ENCODE data around the gene TRIM54.
"Not testable (repeated sequence)": the region's sequence is repeated elsewhere in the genome, so short reads cannot be mapped to it uniquely, and the experiment has no call there.

The TRIM54 gene

DNA sequence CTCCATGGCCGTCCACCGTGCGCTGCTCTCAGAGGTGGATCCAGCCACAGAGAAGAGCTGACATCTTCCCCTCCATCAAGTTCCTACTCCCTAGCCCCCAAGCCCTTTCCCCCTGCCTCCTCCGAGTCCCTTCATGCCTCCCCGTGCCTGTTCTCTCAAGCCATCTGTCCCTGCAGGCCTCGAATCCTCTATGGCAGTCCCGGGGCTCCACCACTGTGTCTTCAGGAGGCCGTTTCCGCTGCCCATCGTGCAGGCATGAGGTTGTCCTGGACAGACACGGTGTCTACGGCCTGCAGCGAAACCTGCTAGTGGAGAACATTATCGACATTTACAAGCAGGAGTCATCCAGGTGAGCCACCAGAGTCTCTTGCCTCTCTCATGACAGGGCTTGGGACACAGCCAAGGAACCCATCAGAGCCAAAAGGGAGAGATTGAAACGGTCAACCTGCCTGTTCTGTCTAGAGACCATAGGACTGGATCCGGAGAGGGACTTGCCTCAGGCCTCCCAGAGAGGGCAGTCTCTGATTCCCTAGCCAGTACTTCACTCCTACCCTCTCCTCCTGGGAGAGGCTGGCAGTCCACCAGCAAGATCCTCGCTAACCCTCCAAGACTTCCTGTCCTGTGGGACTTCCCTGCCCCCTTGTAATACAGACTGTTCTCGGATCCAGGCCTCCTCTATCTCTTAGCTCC lies 16.3 kb downstream of the TRIM54 start:
- Histone ChIP-seq H3K9ac (ENCODE audit: low read depth in 1 of 2, low read length in 2 of 2) (no peak overlapping the region), H3K27ac (ENCODE audit: low read depth, low read length) (no peak overlapping the region), H3K4me3 (ENCODE audit: low read depth in 1 of 2, low read length in 2 of 2) (no peak overlapping the region), H3K27me3 (ENCODE audit: control insufficient read depth in 1 of 2, insufficient read depth in 2 of 2, low read length in 2 of 2) (peaks cover 2 to 6% of the 10 kb centered on the region in 2 donors), H3K9me3 (ENCODE audit: control insufficient read depth in 1 of 2, low read length in 2 of 2) (no peaks in the 10 kb centered on the region), H3K4me1 (ENCODE audit: control insufficient read depth in 1 of 2, insufficient read depth in 2 of 2, low read length in 2 of 2) (no peaks in the 10 kb centered on the region), H3K36me3 (ENCODE audit: control insufficient read depth in 1 of 2, insufficient read depth in 2 of 2, low read length in 2 of 2) (no peaks in the 10 kb centered on the region)

DNA sequence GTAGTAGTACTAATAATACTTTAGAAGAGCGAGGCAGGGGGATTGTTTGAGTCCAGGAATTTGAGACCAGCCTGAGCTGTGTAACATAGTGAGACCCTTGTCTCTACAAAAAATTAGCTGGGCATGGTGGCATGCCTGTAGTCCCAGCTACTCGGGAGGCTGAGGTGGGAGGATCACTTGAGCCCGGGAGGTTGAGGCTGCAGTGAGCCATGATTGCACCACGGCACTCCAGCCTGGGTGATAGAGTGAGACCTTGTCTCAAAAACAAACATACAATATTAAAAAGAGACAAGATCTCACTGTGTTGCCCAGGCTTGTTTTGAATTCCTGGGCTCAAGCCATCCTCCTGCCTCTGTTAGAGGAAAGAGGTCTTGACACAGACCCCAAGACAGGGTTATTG lies 18.4 kb downstream of the TRIM54 start:
- H3K9me3 ChIP-seq (ENCODE audit: control insufficient read depth in 1 of 2, low read length in 2 of 2); H3K4me3 ChIP-seq (ENCODE audit: low read depth in 1 of 2, low read length in 2 of 2); H3K36me3 ChIP-seq (ENCODE audit: control insufficient read depth in 1 of 2, insufficient read depth in 2 of 2, low read length in 2 of 2); H3K27ac ChIP-seq (ENCODE audit: low read depth, low read length); H3K4me1 ChIP-seq (ENCODE audit: control insufficient read depth in 1 of 2, insufficient read depth in 2 of 2, low read length in 2 of 2); H3K9ac ChIP-seq (ENCODE audit: low read depth in 1 of 2, low read length in 2 of 2): not testable (repeated sequence)
- H3K27me3 ChIP-seq (ENCODE audit: control insufficient read depth in 1 of 2, insufficient read depth in 2 of 2, low read length in 2 of 2), result peaks cover 2 to 12% of the 10 kb centered on the region in 2 donors

DNA sequence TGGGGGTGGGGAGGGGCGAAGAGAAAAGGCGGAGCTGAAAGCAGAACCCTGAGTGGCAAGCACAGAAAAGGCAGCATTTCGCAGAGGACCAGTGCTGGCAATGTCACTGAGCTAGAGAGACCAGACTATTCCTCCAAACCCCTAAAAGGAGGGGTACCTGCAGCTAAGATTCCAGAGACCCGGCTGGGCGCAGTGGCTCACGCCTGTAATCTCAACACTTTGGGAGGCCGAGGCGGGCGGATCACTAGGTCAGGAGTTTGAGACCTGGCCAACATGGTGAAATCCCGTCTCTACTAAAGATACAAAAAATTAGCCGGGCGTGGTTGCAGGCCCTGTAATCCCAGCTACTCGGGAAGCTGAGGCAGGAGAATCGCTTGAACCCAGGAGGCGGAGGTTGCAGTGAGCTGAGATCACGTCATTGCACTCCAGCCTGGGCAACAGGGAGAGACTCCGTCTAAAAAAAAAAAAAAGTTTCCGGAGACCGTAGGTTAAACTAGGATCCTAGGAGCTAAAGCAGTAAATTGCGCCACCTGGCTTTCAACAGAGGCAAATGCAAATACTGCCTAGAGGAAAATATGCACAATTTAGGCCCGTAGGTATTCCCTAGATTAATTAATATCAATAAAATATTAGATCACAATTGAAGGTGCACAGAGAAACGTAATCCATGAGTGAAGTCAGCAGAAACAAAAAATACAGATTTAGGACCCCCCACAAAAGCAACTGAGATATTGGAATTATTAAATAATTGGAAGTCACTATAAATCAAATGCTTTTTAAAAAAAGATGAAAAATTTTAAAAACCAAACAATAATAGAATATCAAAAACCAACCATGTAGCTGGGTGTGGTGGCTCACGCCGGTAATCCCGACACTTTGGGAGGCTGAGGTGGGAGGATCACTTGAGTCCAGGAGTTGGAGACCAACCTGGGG lies 21.1 kb downstream of the TRIM54 start:
- Histone ChIP-seq H3K9ac (ENCODE audit: low read depth in 1 of 2, low read length in 2 of 2) (peak overlapping the region in 1 of 2 donors; percentile 22), H3K27me3 (ENCODE audit: control insufficient read depth in 1 of 2, insufficient read depth in 2 of 2, low read length in 2 of 2) (peaks cover 23 to 38% of the 10 kb centered on the region in 2 donors), H3K9me3 (ENCODE audit: control insufficient read depth in 1 of 2, low read length in 2 of 2) (no peaks in the 10 kb centered on the region), H3K4me3 (ENCODE audit: low read depth in 1 of 2, low read length in 2 of 2) (peak overlapping the region; percentile 48), H3K4me1 (ENCODE audit: control insufficient read depth in 1 of 2, insufficient read depth in 2 of 2, low read length in 2 of 2) (peaks cover 8 to 24% of the 10 kb centered on the region in 2 donors), H3K27ac (ENCODE audit: low read depth, low read length) (no peak overlapping the region), H3K36me3 (ENCODE audit: control insufficient read depth in 1 of 2, insufficient read depth in 2 of 2, low read length in 2 of 2) (no peaks in the 10 kb centered on the region)

DNA sequence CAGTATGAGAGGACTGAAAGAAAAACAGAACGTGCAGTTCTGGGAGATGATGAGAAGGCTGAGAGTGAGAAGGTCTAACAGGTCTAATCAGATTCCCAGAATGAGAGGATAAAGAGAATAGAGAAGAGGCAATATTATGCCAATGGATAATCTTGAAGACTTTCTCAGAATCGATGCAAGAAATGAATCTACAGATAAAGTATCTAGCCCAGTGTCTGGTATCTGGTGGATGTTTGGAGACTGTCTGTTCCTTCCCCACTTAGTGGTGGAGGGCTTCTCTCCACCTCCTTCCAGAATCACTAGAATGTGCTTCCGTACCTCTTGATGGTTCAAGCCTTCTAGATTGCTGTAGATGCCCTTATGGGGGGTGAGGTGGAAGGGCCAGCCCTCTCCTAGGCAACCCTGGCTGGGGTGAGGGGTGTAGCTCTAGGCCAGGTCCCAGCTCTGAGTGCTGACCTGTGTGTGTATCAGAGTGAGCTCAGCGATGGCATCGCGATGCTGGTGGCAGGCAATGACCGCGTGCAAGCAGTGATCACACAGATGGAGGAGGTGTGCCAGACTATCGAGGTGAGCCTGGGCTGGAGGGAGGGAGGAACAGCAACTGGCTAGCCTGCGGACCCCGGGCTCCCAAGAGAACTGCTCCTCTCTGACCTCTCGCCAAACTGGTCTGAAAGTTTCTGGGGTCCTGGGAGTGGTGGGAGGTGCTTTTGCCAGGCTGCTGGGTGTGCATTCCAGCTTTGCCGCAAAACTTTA lies 22.4 kb downstream of the TRIM54 start:
- Histone ChIP-seq H3K9ac (ENCODE audit: low read depth in 1 of 2, low read length in 2 of 2) (no peak overlapping the region), H3K36me3 (ENCODE audit: control insufficient read depth in 1 of 2, insufficient read depth in 2 of 2, low read length in 2 of 2) (peaks cover 0 to 4% of the 10 kb centered on the region in 2 donors), H3K27ac (ENCODE audit: low read depth, low read length) (no peak overlapping the region), H3K4me3 (ENCODE audit: low read depth in 1 of 2, low read length in 2 of 2) (no peak overlapping the region), H3K4me1 (ENCODE audit: control insufficient read depth in 1 of 2, insufficient read depth in 2 of 2, low read length in 2 of 2) (peaks cover 8 to 26% of the 10 kb centered on the region in 2 donors), H3K9me3 (ENCODE audit: control insufficient read depth in 1 of 2, low read length in 2 of 2) (no peaks in the 10 kb centered on the region), H3K27me3 (ENCODE audit: control insufficient read depth in 1 of 2, insufficient read depth in 2 of 2, low read length in 2 of 2) (peaks cover 27 to 35% of the 10 kb centered on the region in 2 donors)

DNA sequence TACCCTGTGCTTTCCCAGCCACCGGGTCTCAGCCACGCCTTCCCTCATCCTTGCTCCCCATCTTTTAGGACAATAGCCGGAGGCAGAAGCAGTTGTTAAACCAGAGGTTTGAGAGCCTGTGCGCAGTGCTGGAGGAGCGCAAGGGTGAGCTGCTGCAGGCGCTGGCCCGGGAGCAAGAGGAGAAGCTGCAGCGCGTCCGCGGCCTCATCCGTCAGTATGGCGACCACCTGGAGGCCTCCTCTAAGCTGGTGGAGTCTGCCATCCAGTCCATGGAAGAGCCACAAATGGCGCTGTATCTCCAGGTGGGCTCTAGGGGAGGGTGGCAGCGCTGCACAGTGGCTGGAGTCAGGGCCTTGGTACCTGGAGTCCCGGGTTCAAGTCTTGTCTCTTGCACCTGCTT lies 23.3 kb downstream of the TRIM54 start:
- H3K27me3 ChIP-seq (ENCODE audit: control insufficient read depth in 1 of 2, insufficient read depth in 2 of 2, low read length in 2 of 2), result peaks cover 27 to 35% of the 10 kb centered on the region in 2 donors
- H3K4me3 ChIP-seq (ENCODE audit: low read depth in 1 of 2, low read length in 2 of 2), result no peak overlapping the region
- peaks cover 8 to 26% of the 10 kb centered on the region in 2 donors for H3K4me1 ChIP-seq (ENCODE audit: control insufficient read depth in 1 of 2, insufficient read depth in 2 of 2, low read length in 2 of 2)
- no peak overlapping the region for H3K27ac ChIP-seq (ENCODE audit: low read depth, low read length)
- no peaks in the 10 kb centered on the region for H3K9me3 ChIP-seq (ENCODE audit: control insufficient read depth in 1 of 2, low read length in 2 of 2)
- H3K9ac ChIP-seq (ENCODE audit: low read depth in 1 of 2, low read length in 2 of 2), result no peak overlapping the region
- H3K36me3 ChIP-seq (ENCODE audit: control insufficient read depth in 1 of 2, insufficient read depth in 2 of 2, low read length in 2 of 2), result peaks cover 0 to 7% of the 10 kb centered on the region in 2 donors

DNA sequence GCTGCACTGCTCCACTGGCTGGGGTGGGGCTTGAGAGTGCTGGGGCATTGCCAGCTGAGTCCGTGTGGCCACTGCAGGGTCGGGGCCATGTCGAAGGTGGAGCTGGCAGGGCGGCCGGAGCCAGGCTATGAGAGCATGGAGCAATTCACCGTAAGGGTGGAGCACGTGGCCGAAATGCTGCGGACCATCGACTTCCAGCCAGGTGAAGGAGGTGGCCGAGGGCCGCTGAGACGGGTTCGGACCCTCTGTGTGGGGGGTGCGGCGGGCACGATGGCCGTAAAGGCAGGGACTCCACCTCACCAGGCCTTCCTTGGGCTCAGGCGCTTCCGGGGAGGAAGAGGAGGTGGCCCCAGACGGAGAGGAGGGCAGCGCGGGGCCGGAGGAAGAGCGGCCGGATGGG lies 23.9 kb downstream of the TRIM54 start:
- no peak overlapping the region for H3K27ac ChIP-seq (ENCODE audit: low read depth, low read length)
- H3K9ac ChIP-seq (ENCODE audit: low read depth in 1 of 2, low read length in 2 of 2), result peak overlapping the region in 1 of 2 donors; percentile 6
- H3K4me1 ChIP-seq (ENCODE audit: control insufficient read depth in 1 of 2, insufficient read depth in 2 of 2, low read length in 2 of 2), result peaks cover 8 to 26% of the 10 kb centered on the region in 2 donors
- peak overlapping the region; percentile 43 to 61 for H3K4me3 ChIP-seq (ENCODE audit: low read depth in 1 of 2, low read length in 2 of 2)
- H3K9me3 ChIP-seq (ENCODE audit: control insufficient read depth in 1 of 2, low read length in 2 of 2), result no peaks in the 10 kb centered on the region
- peaks cover 27 to 35% of the 10 kb centered on the region in 2 donors for H3K27me3 ChIP-seq (ENCODE audit: control insufficient read depth in 1 of 2, insufficient read depth in 2 of 2, low read length in 2 of 2)
- peaks cover 0 to 8% of the 10 kb centered on the region in 2 donors for H3K36me3 ChIP-seq (ENCODE audit: control insufficient read depth in 1 of 2, insufficient read depth in 2 of 2, low read length in 2 of 2)

DNA sequence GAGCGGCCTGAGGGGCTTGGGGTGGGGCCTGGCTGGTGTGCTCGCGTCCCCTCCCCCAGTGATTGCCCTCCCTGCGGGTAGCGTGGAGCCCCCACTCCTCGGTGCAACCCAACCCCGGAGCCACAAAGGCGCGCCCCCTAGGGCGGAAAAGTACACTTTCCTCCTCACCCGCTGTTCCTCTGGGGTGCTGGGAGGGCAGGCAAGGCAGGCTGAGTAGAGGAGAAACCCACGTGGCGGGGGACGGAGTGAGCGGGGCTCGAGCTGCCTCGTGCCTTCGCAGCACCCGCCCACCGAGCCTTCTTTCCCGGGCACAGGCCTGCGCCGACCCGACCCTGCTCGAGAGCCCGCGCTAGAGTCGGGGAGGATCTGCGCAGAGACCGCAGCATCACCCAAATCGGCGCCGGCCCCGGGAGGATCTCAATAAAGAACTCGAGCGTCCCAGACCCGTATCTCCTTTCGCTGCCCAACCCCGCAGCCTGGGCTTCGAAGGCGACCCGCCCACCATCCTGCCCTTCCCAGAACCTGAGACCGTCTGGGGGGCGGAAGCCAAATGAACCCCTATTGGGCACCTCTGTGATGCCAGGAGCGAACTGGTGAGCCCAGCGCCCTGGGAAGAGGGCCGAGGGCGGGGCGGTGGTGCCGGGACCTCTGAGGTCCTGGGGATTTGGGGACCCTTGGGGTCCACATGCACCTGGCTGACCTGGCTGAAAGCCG lies 24.5 kb downstream of the TRIM54 start:
- Histone ChIP-seq H3K27ac (ENCODE audit: low read depth, low read length) (no peak overlapping the region), H3K4me1 (ENCODE audit: control insufficient read depth in 1 of 2, insufficient read depth in 2 of 2, low read length in 2 of 2) (peaks cover 8 to 26% of the 10 kb centered on the region in 2 donors), H3K4me3 (ENCODE audit: low read depth in 1 of 2, low read length in 2 of 2) (peak overlapping the region; percentile 43 to 61), H3K27me3 (ENCODE audit: control insufficient read depth in 1 of 2, insufficient read depth in 2 of 2, low read length in 2 of 2) (peaks cover 27 to 35% of the 10 kb centered on the region in 2 donors), H3K9ac (ENCODE audit: low read depth in 1 of 2, low read length in 2 of 2) (no peak overlapping the region), H3K36me3 (ENCODE audit: control insufficient read depth in 1 of 2, insufficient read depth in 2 of 2, low read length in 2 of 2) (peaks cover 0 to 13% of the 10 kb centered on the region in 2 donors), H3K9me3 (ENCODE audit: control insufficient read depth in 1 of 2, low read length in 2 of 2) (no peaks in the 10 kb centered on the region)

DNA sequence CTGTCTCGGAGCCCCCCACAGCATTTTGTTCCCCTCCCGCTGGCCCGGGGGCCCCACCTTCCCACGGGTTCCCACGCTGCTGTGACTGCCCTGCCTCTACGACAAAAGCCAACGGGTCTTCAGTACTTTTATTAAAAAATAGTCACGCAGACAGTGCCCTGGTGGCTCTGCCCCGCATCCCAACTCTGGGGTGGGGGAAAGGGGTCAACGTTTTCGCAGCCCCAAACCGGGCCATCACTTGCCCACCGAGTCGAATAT lies 25.0 kb downstream of the TRIM54 start:
- peak overlapping the region; percentile 43 to 61 for H3K4me3 ChIP-seq (ENCODE audit: low read depth in 1 of 2, low read length in 2 of 2)
- no peaks in the 10 kb centered on the region for H3K9me3 ChIP-seq (ENCODE audit: control insufficient read depth in 1 of 2, low read length in 2 of 2)
- H3K36me3 ChIP-seq (ENCODE audit: control insufficient read depth in 1 of 2, insufficient read depth in 2 of 2, low read length in 2 of 2), result peaks cover 0 to 18% of the 10 kb centered on the region in 2 donors
- peaks cover 27 to 35% of the 10 kb centered on the region in 2 donors for H3K27me3 ChIP-seq (ENCODE audit: control insufficient read depth in 1 of 2, insufficient read depth in 2 of 2, low read length in 2 of 2)
- H3K4me1 ChIP-seq (ENCODE audit: control insufficient read depth in 1 of 2, insufficient read depth in 2 of 2, low read length in 2 of 2), result peaks cover 8 to 26% of the 10 kb centered on the region in 2 donors
- H3K27ac ChIP-seq (ENCODE audit: low read depth, low read length), result no peak overlapping the region
- H3K9ac ChIP-seq (ENCODE audit: low read depth in 1 of 2, low read length in 2 of 2), result no peak overlapping the region

DNA sequence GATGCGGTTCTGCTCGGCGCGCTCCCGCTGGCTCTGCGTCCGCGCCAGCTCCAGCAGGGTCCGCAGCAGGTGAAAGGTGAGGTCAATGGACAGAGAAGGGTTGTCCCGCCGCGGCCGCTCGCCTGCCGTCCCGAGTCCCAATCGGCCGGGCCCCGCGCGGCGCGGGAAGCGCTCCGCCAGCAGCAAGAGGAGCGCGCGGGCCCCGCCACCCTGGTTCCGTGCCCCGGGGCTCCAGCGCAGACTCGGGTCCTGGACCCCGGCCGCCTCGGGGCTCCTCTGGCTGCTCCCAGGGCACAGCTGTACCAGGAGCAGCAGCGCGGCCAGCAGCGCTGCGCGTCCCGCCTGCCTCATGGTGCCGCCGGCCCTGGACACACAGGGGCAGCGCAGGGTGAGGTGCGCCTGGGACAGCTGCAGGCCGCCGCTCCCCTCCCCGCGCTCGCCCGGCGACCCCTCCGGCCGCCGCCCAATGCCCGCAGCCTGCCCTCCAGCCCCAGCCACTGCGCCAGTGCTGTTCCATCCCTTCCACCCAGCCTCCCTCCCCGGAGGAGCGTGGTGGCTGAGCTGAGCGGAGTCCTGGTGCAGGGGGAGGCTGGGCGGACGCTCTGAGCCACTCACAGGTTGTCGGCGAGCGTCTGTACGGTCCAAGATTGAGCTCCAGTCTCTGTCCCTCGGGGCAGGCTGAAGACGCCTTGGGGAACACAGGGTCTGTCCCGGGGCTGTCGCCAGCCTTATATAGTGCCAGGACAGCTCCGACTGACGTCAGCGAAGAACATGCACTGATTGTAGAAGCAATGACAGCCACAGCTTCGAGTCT lies 25.5 kb downstream of the TRIM54 start:
- Histone ChIP-seq H3K27me3 (ENCODE audit: control insufficient read depth in 1 of 2, insufficient read depth in 2 of 2, low read length in 2 of 2) (peaks cover 27 to 35% of the 10 kb centered on the region in 2 donors), H3K27ac (ENCODE audit: low read depth, low read length) (no peak overlapping the region), H3K4me1 (ENCODE audit: control insufficient read depth in 1 of 2, insufficient read depth in 2 of 2, low read length in 2 of 2) (peaks cover 8 to 26% of the 10 kb centered on the region in 2 donors), H3K4me3 (ENCODE audit: low read depth in 1 of 2, low read length in 2 of 2) (peak overlapping the region in 1 of 2 donors; percentile 43), H3K9me3 (ENCODE audit: control insufficient read depth in 1 of 2, low read length in 2 of 2) (no peaks in the 10 kb centered on the region), H3K36me3 (ENCODE audit: control insufficient read depth in 1 of 2, insufficient read depth in 2 of 2, low read length in 2 of 2) (peaks cover 0 to 20% of the 10 kb centered on the region in 2 donors), H3K9ac (ENCODE audit: low read depth in 1 of 2, low read length in 2 of 2) (no peak overlapping the region)
